Psoas muscle (tissue), 8 donors: ENCODE measurements around the gene MRPL32. TPM values are rescaled to one million over a fixed set of nuclear protein-coding genes. Genes with fewer than 3 reads are reported as not detected.

Experiments
- ATAC-seq, 4 donors: fragments of 200-7000 bp; cut with Tn5 transposase; one replicate each; pipeline ENCODE4 v1.9.1; 2020; ENCODE audit warnings: moderate library complexity in 3 of 4, mild to moderate bottlenecking in 2 of 4
- DNase-seq, 2 donors: peaks; one replicate each; pipeline ENCODE4 v3.0.0-alpha.2; 2020
- H3K27ac ChIP-seq: fragments of 200-600 bp; one replicate; pipeline ENCODE4 v1.8.0; 2022
- H3K27me3 ChIP-seq, 3 donors: fragments of 200-600 bp in 1 of 3; one replicate each; pipeline versions ENCODE4 v1.6.1 to v1.8.0; 2013 to 2022; ENCODE audit warnings: low read length in 2 of 3, mild to moderate bottlenecking in 2 of 3, moderate library complexity in 1 of 3; ENCODE audit not compliant: insufficient read depth in 3 of 3
- H3K36me3 ChIP-seq, 2 donors: fragments of 200-600 bp in 1 of 2; one replicate each; pipeline versions ENCODE4 v1.6.1 to v1.8.0; 2013 to 2022; ENCODE audit warnings: low read depth in 1 of 2, mild to moderate bottlenecking in 1 of 2, moderate library complexity in 1 of 2; ENCODE audit not compliant: insufficient read depth in 1 of 2
- H3K4me1 ChIP-seq: fragments of 200-600 bp; one replicate; pipeline ENCODE4 v1.8.0; 2022
- H3K4me3 ChIP-seq: fragments of 200-600 bp; one replicate; pipeline ENCODE4 v1.8.0; 2022; ENCODE audit warnings: mild to moderate bottlenecking
- H3K9me3 ChIP-seq: fragments of 200-600 bp; one replicate; pipeline ENCODE4 v1.8.0; 2022
- WGBS, 3 donors: extraction: QIAGEN DNeasy Blood & Tissue Kit; methylation state at CpG; one replicate each; pipeline versions ENCODE4 v1.1.6 to v1.1.7; 2013; 5-methylcytosine and 5-hydroxymethylcytosine counted together
- intact Hi-C, 2 donors: fragments of 100-400 bp; cut with DNase I; formaldehyde crosslinking; loops; one replicate each; pipeline versions ENCODE4 v1.11.0 to v1.14.2; 2022
- polyA plus RNA-seq, 3 donors: library from polyadenylated mRNA; stranded (reverse); fragments of 200-250 nt; gene quantifications; one replicate each; pipeline ENCODE4 v1.2.3, GENCODE V29; 2013
- total RNA-seq, 4 donors: library from RNA; stranded (reverse); fragmentation: NEBNext Ultra II Directional in 2 of 4; extraction: Animal tissue kit (Norgen Biotek cat#: 25700) in 2 of 4; gene quantifications; one replicate each; pipeline versions ENCODE4 v1.2.1 to v1.2.4, GENCODE V29; 2021 to 2023
- TF ChIP-seq, protein P1 (sequence below): fragments of 200-600 bp; IDR thresholded peaks from one replicate; pipeline ENCODE4 v1.8.0; 2022; ENCODE audit warnings: antibody characterized with exemption
- donor health status: healthy with polysubstance abuse.
- donor health status: DM: no; HTN: no; CAD: no; lungs with moderate emphysema.
- donor health status: Bipolar disorder and iron deficiency.
- donor health status: healthy.
- donor health status: DM: yes; HTN: yes; CAD: no.
- donor health status: DM: no; HTN: no; CAD: no.
- donor health status: DM: no; HTN: no; CAD: no.
- donor health status: DM: yes; HTN: yes; CAD: no.

MRPL32 gene
- total and polyA plus RNA-seq, 7 donors: 34.3 to 133 (median 51.7) TPM

DNA sequence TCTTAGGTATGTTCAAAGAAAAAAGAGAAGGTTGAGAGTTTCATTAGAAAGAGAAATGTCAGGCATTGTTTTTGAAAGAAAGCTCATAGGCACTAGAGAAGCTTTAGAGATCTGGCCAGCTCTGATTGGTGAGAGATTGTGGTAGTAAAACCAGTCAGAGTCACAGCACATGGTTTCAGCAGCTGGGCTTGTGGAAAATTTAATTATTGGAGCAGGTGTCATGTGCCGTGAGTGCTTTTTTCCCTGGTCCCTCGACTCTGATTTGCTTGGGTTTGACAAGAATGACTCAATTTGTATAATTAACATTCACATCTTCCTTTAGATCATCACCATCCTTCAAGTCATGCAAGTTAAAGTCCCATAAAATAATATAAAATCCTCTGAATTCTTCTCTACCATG lies 35.2 kb downstream of the MRPL32 start:
- Histone ChIP-seq H3K4me1 (no peaks in the 10 kb centered on the region), H3K27ac (no peak overlapping the region), H3K9me3 (no peaks in the 10 kb centered on the region), H3K27me3 (no peaks in the 10 kb centered on the region), H3K4me3 (no peak overlapping the region), H3K36me3 (no peaks in the 10 kb centered on the region)
- no peak for ATAC-seq
- WGBS, 3 donors: 17 to 30% (median 23%) methylated on average over 2 of the region's 2 CpGs
- TF ChIP-seq, protein P1, sequence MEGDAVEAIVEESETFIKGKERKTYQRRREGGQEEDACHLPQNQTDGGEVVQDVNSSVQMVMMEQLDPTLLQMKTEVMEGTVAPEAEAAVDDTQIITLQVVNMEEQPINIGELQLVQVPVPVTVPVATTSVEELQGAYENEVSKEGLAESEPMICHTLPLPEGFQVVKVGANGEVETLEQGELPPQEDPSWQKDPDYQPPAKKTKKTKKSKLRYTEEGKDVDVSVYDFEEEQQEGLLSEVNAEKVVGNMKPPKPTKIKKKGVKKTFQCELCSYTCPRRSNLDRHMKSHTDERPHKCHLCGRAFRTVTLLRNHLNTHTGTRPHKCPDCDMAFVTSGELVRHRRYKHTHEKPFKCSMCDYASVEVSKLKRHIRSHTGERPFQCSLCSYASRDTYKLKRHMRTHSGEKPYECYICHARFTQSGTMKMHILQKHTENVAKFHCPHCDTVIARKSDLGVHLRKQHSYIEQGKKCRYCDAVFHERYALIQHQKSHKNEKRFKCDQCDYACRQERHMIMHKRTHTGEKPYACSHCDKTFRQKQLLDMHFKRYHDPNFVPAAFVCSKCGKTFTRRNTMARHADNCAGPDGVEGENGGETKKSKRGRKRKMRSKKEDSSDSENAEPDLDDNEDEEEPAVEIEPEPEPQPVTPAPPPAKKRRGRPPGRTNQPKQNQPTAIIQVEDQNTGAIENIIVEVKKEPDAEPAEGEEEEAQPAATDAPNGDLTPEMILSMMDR: no peak
- DNase-seq: no peak
- intact Hi-C loops: no loop called here

DNA sequence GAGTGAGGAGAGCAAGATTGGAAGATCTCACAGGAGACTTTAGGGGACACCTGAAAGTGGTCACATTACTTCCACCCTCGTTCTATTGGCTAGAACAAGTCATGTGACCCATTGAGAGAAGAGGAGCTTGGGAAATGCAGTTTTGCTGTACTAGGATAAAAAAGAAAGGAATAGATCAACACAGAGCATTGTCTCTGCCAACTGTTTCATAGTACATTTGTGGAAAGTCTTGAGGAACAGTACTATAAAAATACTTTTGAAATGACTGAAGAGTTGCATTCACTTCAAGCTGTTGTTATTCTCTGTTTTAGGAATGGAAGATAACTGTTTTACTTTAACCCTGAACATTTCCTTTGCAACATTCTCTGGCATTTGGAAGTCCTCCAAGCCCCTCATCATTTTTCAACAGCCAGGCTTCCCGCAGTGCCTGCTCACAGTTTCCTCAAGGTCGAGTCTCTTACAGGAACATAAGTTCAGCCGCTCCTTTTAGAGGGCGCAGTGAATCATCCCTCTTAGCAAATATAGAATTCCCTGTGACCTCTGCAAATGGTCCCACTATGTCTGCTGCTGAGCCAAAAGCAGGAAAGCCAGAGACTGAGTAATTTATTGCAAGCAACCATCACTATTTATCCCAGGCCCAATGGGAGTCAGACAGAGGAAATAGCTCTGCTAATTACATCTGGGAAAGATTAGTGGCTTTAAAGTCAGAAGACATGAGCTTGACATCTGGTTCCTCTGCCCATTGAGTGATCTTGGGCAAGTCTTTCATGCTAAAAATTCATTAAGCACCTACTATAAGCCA lies 40.7 kb downstream of the MRPL32 start:
- Histone ChIP-seq H3K4me3 (no peak overlapping the region), H3K4me1 (no peaks in the 10 kb centered on the region), H3K27me3 (no peaks in the 10 kb centered on the region), H3K9me3 (no peaks in the 10 kb centered on the region), H3K36me3 (no peaks in the 10 kb centered on the region), H3K27ac (no peak overlapping the region)
- ATAC-seq: peak; percentile 25 to 71 (median 58)
- intact Hi-C loops: no loop called here
- DNase-seq: peak in 1 of 2 donors; percentile 27
- TF ChIP-seq, protein P1: no peak
- WGBS, 3 donors: 32 to 43% (median 36%) methylated on average over 5 of the region's 5 CpGs

DNA sequence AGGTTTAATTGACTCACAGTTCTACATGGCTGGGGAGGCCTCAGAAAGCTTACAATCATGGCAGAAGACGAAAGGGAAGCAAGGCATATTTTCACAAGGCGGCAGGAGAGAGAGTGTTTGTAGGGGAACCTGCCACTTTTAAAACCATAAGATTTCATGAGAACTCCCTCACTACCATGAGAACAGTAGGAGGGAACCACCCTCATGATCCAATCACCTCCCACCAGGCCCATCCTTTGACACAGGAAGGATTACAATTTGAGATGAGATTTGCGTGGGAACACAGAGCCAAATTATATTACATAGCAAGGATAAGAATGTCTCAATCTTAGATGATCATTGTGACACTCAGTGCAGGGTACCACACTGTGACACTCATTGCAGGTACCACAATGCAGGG lies 44.2 kb downstream of the MRPL32 start:
- TF ChIP-seq, protein P1: no peak
- H3K4me1 ChIP-seq: no peaks in the 10 kb centered on the region
- intact Hi-C loops: no loop called here
- ATAC-seq: no peak
- H3K4me3 ChIP-seq: no peak overlapping the region
- no peaks in the 10 kb centered on the region for H3K36me3 ChIP-seq
- no peaks in the 10 kb centered on the region for H3K27me3 ChIP-seq
- WGBS, 3 donors: 89 to 92% (median 89%) methylated on average over 3 of the region's 3 CpGs
- no peaks in the 10 kb centered on the region for H3K9me3 ChIP-seq
- DNase-seq: no peak
- no peak overlapping the region for H3K27ac ChIP-seq

DNA sequence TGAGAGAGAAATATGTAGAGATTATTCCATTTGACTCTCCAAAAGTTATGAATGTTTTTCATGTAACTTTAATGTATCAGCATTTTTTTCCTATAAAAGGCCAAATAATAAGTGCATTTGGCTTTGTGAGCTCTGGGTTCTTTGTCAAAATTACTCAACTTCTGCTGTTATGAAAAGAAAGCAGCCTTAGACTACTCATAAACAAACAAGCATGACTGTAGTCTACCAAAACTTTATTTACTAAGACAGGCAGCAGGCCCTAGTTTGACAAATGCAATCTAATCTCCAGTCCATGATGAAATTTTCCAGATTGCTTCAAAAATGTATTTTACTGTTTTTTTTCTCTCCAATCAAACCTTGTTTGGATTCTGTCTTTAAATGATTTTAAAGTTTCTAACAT lies 46.3 kb downstream of the MRPL32 start:
- Histone ChIP-seq H3K4me1 (no peaks in the 10 kb centered on the region), H3K4me3 (no peak overlapping the region), H3K9me3 (no peaks in the 10 kb centered on the region), H3K27me3 (peaks cover 0 to 2% (median 0%) of the 10 kb centered on the region in 3 donors), H3K27ac (no peak overlapping the region), H3K36me3 (no peaks in the 10 kb centered on the region)
- DNase-seq (no peak), ATAC-seq (no peak)
- intact Hi-C loops: no loop called here
- TF ChIP-seq, protein P1: no peak

DNA sequence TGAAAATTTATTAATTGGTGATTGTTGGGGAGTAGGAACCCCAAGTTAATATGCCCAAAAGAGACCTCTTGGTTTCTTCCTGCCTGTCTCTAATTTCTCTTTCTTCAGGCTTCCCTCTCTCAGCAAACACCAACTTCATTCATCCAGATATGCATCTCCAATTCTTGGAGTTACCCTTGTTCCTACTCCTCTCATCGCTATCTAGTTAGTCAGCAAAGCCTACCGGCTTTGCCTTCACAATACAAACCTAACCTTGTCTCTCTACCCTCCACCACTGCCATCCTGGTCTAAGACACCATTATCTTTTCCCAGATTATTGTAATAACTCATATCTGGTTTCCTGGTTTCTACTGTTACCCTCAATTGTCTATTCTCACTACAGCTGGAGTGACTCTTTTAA lies 47.9 kb downstream of the MRPL32 start:
- no peak overlapping the region for H3K27ac ChIP-seq
- ATAC-seq (no peak), DNase-seq (no peak)
- peaks cover 0 to 2% (median 0%) of the 10 kb centered on the region in 3 donors for H3K27me3 ChIP-seq
- H3K36me3 ChIP-seq: no peaks in the 10 kb centered on the region
- WGBS, 3 donors: 50 to 93% (median 69%) methylated on average over 2 of the region's 2 CpGs
- TF ChIP-seq, protein P1: no peak
- intact Hi-C loops: no loop called here
- no peaks in the 10 kb centered on the region for H3K9me3 ChIP-seq
- no peak overlapping the region for H3K4me3 ChIP-seq
- H3K4me1 ChIP-seq: no peaks in the 10 kb centered on the region
